Osteoblast (primary cell): ENCODE data around the gene MRPL43. TPM values are rescaled to one million over a fixed set of nuclear protein-coding genes. Genes with fewer than 3 reads are reported as not detected.

ENCODE experiments used
- DNase-seq: peaks from one replicate; pipeline ENCODE4 v3.0.0; 2011; ENCODE audit warnings: low spot score, mixed read lengths; ENCODE audit not compliant: insufficient read length; ENCODE audit errors: missing footprints
- H2AFZ ChIP-seq: 2 replicates; pipeline ENCODE4 v1.6.0; 2011; ENCODE audit warnings: mild to moderate bottlenecking, low read length
- H3K27ac ChIP-seq: 2 replicates; pipeline ENCODE4 v1.5.1; 2011; ENCODE audit warnings: mild to moderate bottlenecking, low read depth, low read length, moderate library complexity
- H3K27me3 ChIP-seq: 2 replicates; pipeline ENCODE4 v1.6.0; 2012; ENCODE audit warnings: mild to moderate bottlenecking, control low read depth, inconsistent platforms, low read length, moderate library complexity; ENCODE audit not compliant: insufficient read depth
- H3K36me3 ChIP-seq: 2 replicates; pipeline ENCODE4 v1.5.1; 2011; ENCODE audit warnings: mild to moderate bottlenecking, low read length, control low read depth, moderate library complexity; ENCODE audit not compliant: insufficient read depth
- H3K4me1 ChIP-seq: 2 replicates; pipeline ENCODE4 v1.5.1; 2011; ENCODE audit warnings: mild to moderate bottlenecking, low read length, control low read depth, moderate library complexity; ENCODE audit not compliant: insufficient read depth
- H3K4me2 ChIP-seq: 2 replicates; pipeline ENCODE4 v1.6.0; 2011; ENCODE audit warnings: mild to moderate bottlenecking, low read length; ENCODE audit not compliant: insufficient read depth
- H3K4me3 ChIP-seq: fragments of 200-600 bp; sonication (generic); 3 replicates; pipeline ENCODE4 v1.5.1; 2012; ENCODE audit warnings: mild to moderate bottlenecking, low read length, inconsistent platforms; ENCODE audit not compliant: insufficient read depth
- H3K79me2 ChIP-seq: 2 replicates; pipeline ENCODE4 v1.6.0; 2012; ENCODE audit warnings: mild to moderate bottlenecking, low read length, control low read depth, inconsistent platforms; ENCODE audit not compliant: insufficient read depth
- H3K9me3 ChIP-seq: 2 replicates; pipeline ENCODE4 v1.5.1; 2011; ENCODE audit warnings: low read depth, low read length, control low read depth
- H4K20me1 ChIP-seq: 2 replicates; pipeline ENCODE4 v1.6.0; 2012; ENCODE audit warnings: mild to moderate bottlenecking, low read length, control low read depth; ENCODE audit not compliant: insufficient read depth
- CTCF ChIP-seq: IDR thresholded peaks from 2 replicates; pipeline ENCODE4 v1.5.1; 2011; ENCODE audit warnings: mild to moderate bottlenecking, low read depth, low read length, moderate library complexity; ENCODE audit errors: extremely low read depth
- total RNA-seq: library from RNA; depleted of rRNA; stranded (reverse); fragments of >200 nt; gene quantifications from 2 replicates; pipeline ENCODE4 v1.2.3, GENCODE V29; 2012

Gene MRPL43
- total RNA-seq, 1 donor: 48.5 TPM

GRCh38 chr10:101011517-101012423 is 24.5 kb upstream of the MRPL43 start:
- H3K9me3 ChIP-seq: no peaks in the 10 kb centered on the region
- peak; percentile 93 for DNase-seq
- H3K27me3 ChIP-seq: no peaks in the 10 kb centered on the region
- peak; percentile 46 for TF ChIP-seq CTCF
- peaks cover 36% of the 10 kb centered on the region for H3K4me1 ChIP-seq
- H3K79me2 ChIP-seq: no peaks in the 10 kb centered on the region
- peaks cover 5% of the 10 kb centered on the region for H4K20me1 ChIP-seq
- H3K36me3 ChIP-seq: peaks cover 4% of the 10 kb centered on the region
- no peak overlapping the region for H2AFZ ChIP-seq
- no peak overlapping the region for H3K4me2 ChIP-seq
- no peak overlapping the region for H3K4me3 ChIP-seq
- H3K27ac ChIP-seq: no peak overlapping the region

- DNase-seq: peak; percentile 13
- H3K27ac ChIP-seq: no peak overlapping the region
- H3K27me3 ChIP-seq: no peaks in the 10 kb centered on the region
- H3K4me1 ChIP-seq: peaks cover 33% of the 10 kb centered on the region
- no peak overlapping the region for H3K4me2 ChIP-seq
- peaks cover 10% of the 10 kb centered on the region for H4K20me1 ChIP-seq
- peaks cover 17% of the 10 kb centered on the region for H3K36me3 ChIP-seq
- no peak for TF ChIP-seq CTCF
- H3K79me2 ChIP-seq: peaks cover 7% of the 10 kb centered on the region
- H3K9me3 ChIP-seq: no peaks in the 10 kb centered on the region
- no peak overlapping the region for H3K4me3 ChIP-seq
- no peak overlapping the region for H2AFZ ChIP-seq
Observed at GRCh38 chr10:101010329-101010728, 23.0 kb upstream of the MRPL43 start.

GRCh38 chr10:101008823-101009423 is 21.6 kb upstream of the MRPL43 start:
- Histone ChIP-seq H3K9me3 (no peaks in the 10 kb centered on the region), H2AFZ (no peak overlapping the region), H3K27ac (no peak overlapping the region), H3K36me3 (peaks cover 31% of the 10 kb centered on the region), H3K27me3 (no peaks in the 10 kb centered on the region), H3K4me3 (no peak overlapping the region), H3K4me2 (no peak overlapping the region), H4K20me1 (peaks cover 20% of the 10 kb centered on the region), H3K79me2 (peaks cover 20% of the 10 kb centered on the region), H3K4me1 (peaks cover 23% of the 10 kb centered on the region)
- TF ChIP-seq CTCF: no peak
- DNase-seq: no peak
